Neural crest cell (in vitro differentiated cells): ENCODE data around the gene SCN8A. TPM values are rescaled to one million over a fixed set of nuclear protein-coding genes. Genes with fewer than 3 reads are reported as not detected.

Experiments
- DNase-seq: peaks from one replicate; pipeline ENCODE4 v3.0.0; 2021; ENCODE audit warnings: low read depth, mixed read lengths, low spot score
- H3K27ac Mint-ChIP-seq: one replicate; pipeline ENCODE4 v1.8.0; 2021; ENCODE audit warnings: mild to moderate bottlenecking, mixed read lengths; ENCODE audit not compliant: unreplicated experiment
- H3K27me3 Mint-ChIP-seq: 2 replicates; pipeline ENCODE4 v1.8.0; 2021; ENCODE audit warnings: low read depth, mild to moderate bottlenecking, mixed read lengths
- H3K36me3 Mint-ChIP-seq: 2 replicates; pipeline ENCODE4 v1.8.0; 2021; ENCODE audit warnings: low read depth, mild to moderate bottlenecking, mixed read lengths
- H3K4me1 Mint-ChIP-seq: 2 replicates; pipeline ENCODE4 v1.8.0; 2021; ENCODE audit warnings: mixed read lengths
- H3K4me3 Mint-ChIP-seq: one replicate; pipeline ENCODE4 v1.8.0; 2021; ENCODE audit warnings: mild to moderate bottlenecking, mixed read lengths
- H3K9me3 Mint-ChIP-seq: 2 replicates; pipeline ENCODE4 v1.8.0; 2021; ENCODE audit warnings: mixed read lengths
- total RNA-seq: library from RNA; stranded (reverse); gene quantifications from 2 replicates; pipeline ENCODE4 v1.2.1, GENCODE V29; 2021
- TF ChIP-seq, protein P1 (sequence below): fragments of 200-600 bp; sonication (generic); conservative IDR thresholded peaks from 2 replicates; pipeline ENCODE4 v1.5.0; 2021; ENCODE audit warnings: antibody characterized with exemption, mild to moderate bottlenecking

The SCN8A gene
- total RNA-seq, 1 donor from 2014 or later: 13.0 TPM

DNA sequence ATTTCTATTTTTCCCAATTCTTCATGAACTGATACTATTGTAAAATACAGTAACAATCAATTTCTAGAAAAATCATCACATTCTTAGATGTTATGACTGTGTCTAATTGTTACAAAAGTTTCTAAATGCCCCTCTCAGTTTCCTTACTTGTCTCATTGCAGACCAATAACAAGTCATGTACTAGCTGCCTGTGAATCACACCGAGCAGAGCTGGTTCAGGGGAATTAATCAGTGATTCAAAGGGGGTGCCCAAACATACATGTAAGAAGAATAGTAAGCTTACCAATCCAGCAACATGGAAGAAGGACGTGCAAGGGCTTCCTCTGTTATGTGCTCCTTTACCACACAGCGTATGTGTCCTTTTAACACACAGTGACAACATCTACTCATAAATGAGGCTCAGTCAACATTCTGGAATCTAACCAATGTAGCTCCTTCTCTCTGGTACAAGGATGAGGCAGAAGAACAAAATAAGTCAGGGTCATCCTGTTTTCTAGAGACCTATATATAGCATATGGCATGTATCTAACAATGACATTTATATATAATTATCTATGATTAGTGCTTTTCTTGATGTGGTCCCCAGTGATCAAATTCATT lies 126.4 kb downstream of the SCN8A start:
- peaks cover 15% of the 10 kb centered on the region for H3K36me3 Mint-ChIP-seq
- H3K4me3 Mint-ChIP-seq: no peak overlapping the region
- DNase-seq: no peak
- TF ChIP-seq, protein P1, sequence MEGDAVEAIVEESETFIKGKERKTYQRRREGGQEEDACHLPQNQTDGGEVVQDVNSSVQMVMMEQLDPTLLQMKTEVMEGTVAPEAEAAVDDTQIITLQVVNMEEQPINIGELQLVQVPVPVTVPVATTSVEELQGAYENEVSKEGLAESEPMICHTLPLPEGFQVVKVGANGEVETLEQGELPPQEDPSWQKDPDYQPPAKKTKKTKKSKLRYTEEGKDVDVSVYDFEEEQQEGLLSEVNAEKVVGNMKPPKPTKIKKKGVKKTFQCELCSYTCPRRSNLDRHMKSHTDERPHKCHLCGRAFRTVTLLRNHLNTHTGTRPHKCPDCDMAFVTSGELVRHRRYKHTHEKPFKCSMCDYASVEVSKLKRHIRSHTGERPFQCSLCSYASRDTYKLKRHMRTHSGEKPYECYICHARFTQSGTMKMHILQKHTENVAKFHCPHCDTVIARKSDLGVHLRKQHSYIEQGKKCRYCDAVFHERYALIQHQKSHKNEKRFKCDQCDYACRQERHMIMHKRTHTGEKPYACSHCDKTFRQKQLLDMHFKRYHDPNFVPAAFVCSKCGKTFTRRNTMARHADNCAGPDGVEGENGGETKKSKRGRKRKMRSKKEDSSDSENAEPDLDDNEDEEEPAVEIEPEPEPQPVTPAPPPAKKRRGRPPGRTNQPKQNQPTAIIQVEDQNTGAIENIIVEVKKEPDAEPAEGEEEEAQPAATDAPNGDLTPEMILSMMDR: no peak
- no peaks in the 10 kb centered on the region for H3K4me1 Mint-ChIP-seq
- no peaks in the 10 kb centered on the region for H3K27me3 Mint-ChIP-seq
- no peaks in the 10 kb centered on the region for H3K9me3 Mint-ChIP-seq
- H3K27ac Mint-ChIP-seq: no peak overlapping the region

GRCh38 chr12:51721282-51721940 lies 130.4 kb downstream of the SCN8A start:
- TF ChIP-seq, protein P1: no peak
- H3K4me1 Mint-ChIP-seq: no peaks in the 10 kb centered on the region
- H3K4me3 Mint-ChIP-seq: no peak overlapping the region
- no peak overlapping the region for H3K27ac Mint-ChIP-seq
- H3K27me3 Mint-ChIP-seq: no peaks in the 10 kb centered on the region
- DNase-seq: no peak
- no peaks in the 10 kb centered on the region for H3K9me3 Mint-ChIP-seq
- H3K36me3 Mint-ChIP-seq: peaks cover 7% of the 10 kb centered on the region

DNA sequence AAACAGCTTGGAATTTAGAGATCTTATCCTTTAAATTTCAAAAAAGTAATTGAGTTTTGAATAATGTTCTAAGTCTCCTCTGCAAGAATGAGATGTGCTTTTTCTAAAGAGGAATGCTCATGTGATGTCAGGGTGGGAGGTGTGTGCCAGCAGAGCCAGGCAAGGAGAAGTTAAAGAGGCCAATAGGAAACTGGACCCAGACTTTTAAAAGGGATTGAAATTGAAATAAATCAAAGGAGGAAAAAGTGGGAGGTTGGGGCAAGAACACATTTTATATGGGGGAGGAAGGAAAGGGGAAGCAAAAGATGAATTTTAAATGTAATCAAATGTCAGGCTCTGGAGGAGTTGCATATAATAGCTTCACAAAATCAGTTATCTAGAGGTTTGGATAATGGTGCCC lies 131.4 kb downstream of the SCN8A start:
- H3K36me3 Mint-ChIP-seq: peaks cover 7% of the 10 kb centered on the region
- H3K4me1 Mint-ChIP-seq: no peaks in the 10 kb centered on the region
- H3K4me3 Mint-ChIP-seq: no peak overlapping the region
- no peaks in the 10 kb centered on the region for H3K27me3 Mint-ChIP-seq
- H3K9me3 Mint-ChIP-seq: no peaks in the 10 kb centered on the region
- DNase-seq: no peak
- TF ChIP-seq, protein P1: no peak
- no peak overlapping the region for H3K27ac Mint-ChIP-seq

DNA sequence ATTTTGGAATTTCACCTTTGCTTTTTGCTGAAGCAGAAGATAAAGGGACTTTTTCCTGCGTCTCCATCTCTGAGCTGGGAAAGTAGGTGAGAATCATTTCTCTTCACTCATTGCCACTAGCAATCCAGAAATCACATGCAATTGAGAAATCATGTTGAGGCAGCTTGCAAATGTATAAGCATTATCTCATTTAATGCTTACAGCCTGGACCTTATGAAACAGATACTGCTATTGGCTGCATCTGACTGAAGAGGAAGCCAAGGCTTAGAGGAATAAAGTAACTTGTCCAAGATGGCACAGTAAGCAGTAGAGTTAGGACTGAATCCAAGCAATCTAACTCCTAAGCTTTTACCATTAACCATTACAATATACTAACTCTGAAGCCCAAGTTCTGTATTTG lies 135.1 kb downstream of the SCN8A start:
- Mint-ChIP-seq H3K4me3 (no peak overlapping the region), H3K27ac (no peak overlapping the region), H3K27me3 (no peaks in the 10 kb centered on the region), H3K9me3 (peaks cover 5% of the 10 kb centered on the region), H3K4me1 (no peaks in the 10 kb centered on the region), H3K36me3 (peaks cover 11% of the 10 kb centered on the region)
- no peak for DNase-seq
- TF ChIP-seq, protein P1: no peak

GRCh38 chr12:51726931-51727330 lies 135.9 kb downstream of the SCN8A start:
- Mint-ChIP-seq H3K4me1 (no peaks in the 10 kb centered on the region), H3K36me3 (peaks cover 13% of the 10 kb centered on the region), H3K4me3 (no peak overlapping the region), H3K27me3 (no peaks in the 10 kb centered on the region), H3K9me3 (peaks cover 9% of the 10 kb centered on the region), H3K27ac (no peak overlapping the region)
- TF ChIP-seq, protein P1: no peak
- DNase-seq: no peak
